Measurements from ENCODE around the gene SNX32. TPM values are rescaled to one million over a fixed set of nuclear protein-coding genes. Genes with fewer than 3 reads are reported as not detected.

Gene SNX32
- total RNA-seq, 1 donor from 2014 or later = not detected

DNA sequence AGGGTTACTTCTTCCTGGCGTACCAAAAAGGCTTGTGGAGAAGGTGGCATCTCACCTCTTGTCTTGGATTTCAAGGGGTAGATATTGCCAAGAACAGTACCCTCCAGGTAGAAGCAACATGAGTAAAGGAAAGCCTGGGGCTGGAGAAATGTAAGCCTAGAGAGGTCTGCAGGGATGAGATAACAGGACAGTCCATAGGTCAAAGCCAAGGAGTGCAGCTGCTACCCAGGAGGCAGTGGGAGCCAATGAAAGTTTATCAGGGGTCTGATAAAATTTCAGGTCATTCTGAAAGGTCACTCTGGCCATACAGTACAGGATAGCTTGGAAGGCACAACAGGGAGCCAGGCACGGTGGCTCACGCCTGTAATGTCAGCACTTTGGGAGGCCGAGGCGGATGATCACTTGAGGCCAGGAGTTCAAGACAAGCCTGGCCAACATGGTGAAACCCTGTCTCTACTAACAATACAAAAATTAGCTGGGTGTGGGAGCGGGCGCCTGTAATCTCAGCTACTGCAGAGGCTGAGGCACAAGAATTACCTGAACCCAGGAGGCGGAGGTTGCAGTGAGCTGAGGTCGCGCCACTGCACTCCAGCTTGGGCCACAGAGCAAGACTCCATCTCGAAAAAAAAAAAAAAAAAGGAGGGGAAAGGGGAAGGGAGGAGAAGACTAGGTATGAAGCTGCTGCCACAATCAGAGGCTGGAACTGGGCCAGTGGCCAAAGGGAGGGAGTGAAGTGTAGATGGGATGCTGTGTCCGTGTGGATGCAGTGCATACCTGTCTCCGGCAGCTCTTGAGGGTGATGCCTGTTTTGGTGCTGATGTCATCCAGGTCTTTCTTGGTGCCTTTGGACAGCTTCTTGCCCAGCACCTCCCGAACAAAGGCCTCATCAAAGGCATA is 53.3 kb downstream of the SNX32 start:
- Histone ChIP-seq H3K27me3 (no peaks in the 10 kb centered on the region), H3K9me3 (no peaks in the 10 kb centered on the region), H3K27ac (peak overlapping the region; percentile 98), H3K4me1 (peaks cover 11 to 16% of the 10 kb centered on the region in 2 donors), H3K36me3 (peaks cover 20 to 41% of the 10 kb centered on the region in 2 donors), H3K4me3 (peak overlapping the region; percentile 82 to 85)
- DNase-seq (ENCODE audit: low spot score in 2 of 2) = no peak
- intact Hi-C loops (cut with DNase I) = loop anchor here (5.0 kb wide), 2 partner anchors 115 to 180 kb away; partner anchors contain the start of genes BANF1 and EIF1AD
- TF ChIP-seq, protein P1, sequence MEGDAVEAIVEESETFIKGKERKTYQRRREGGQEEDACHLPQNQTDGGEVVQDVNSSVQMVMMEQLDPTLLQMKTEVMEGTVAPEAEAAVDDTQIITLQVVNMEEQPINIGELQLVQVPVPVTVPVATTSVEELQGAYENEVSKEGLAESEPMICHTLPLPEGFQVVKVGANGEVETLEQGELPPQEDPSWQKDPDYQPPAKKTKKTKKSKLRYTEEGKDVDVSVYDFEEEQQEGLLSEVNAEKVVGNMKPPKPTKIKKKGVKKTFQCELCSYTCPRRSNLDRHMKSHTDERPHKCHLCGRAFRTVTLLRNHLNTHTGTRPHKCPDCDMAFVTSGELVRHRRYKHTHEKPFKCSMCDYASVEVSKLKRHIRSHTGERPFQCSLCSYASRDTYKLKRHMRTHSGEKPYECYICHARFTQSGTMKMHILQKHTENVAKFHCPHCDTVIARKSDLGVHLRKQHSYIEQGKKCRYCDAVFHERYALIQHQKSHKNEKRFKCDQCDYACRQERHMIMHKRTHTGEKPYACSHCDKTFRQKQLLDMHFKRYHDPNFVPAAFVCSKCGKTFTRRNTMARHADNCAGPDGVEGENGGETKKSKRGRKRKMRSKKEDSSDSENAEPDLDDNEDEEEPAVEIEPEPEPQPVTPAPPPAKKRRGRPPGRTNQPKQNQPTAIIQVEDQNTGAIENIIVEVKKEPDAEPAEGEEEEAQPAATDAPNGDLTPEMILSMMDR (IDR thresholded peaks at IDR 0.05) = no peak

- TF ChIP-seq, protein P1 (IDR thresholded peaks at IDR 0.05) = no peak
- no peak for DNase-seq (ENCODE audit: low spot score in 2 of 2)
Measured at GRCh38 chr11:65887723-65888162, 54.0 kb downstream of the SNX32 start.

GRCh38 chr11:65888163-65888814 is 54.5 kb downstream of the SNX32 start, which contains the start of gene FIBP:
TSS of gene FIBP (minus strand) at chr11:65888471. CDS start at chr11:65888418, 53 bp downstream.
- peaks cover 10 to 31% of the 10 kb centered on the region in 2 donors for H3K36me3 ChIP-seq
- peaks cover 20 to 28% of the 10 kb centered on the region in 2 donors for H3K4me1 ChIP-seq
- peak within 1 kb of the TSS; percentile 82 to 85 for H3K4me3 ChIP-seq
- TF ChIP-seq, protein P1 (IDR thresholded peaks at IDR 0.05) = peak; percentile 84 to 98 (median 96)
- intact Hi-C loops (cut with DNase I) = loop anchor here (1.0 to 5.0 kb wide), 6 partner anchors 15 to 179 kb away; partner anchors contain the start of genes BANF1, C11orf68, DRAP1 and EIF1AD
- H3K9me3 ChIP-seq = no peaks in the 10 kb centered on the region
- no peaks in the 10 kb centered on the region for H3K27me3 ChIP-seq
- DNase-seq (ENCODE audit: low spot score in 2 of 2) = peak; percentile 90 to 99
- H3K27ac ChIP-seq = peak within 1 kb of the TSS; percentile 98

More at GRCh38 chr11:65887723-65888162, 54.0 kb downstream of the SNX32 start:
- Histone ChIP-seq H3K4me1 (peaks cover 15 to 23% of the 10 kb centered on the region in 2 donors), H3K4me3 (peak overlapping the region; percentile 82 to 85), H3K36me3 (peaks cover 13 to 36% of the 10 kb centered on the region in 2 donors), H3K27me3 (no peaks in the 10 kb centered on the region), H3K27ac (peak overlapping the region; percentile 98), H3K9me3 (no peaks in the 10 kb centered on the region)
- intact Hi-C loops (cut with DNase I) = loop anchor here (1.0 to 5.0 kb wide), 6 partner anchors 14 to 180 kb away; partner anchors contain the start of genes BANF1, C11orf68, DRAP1 and EIF1AD

GRCh38 chr11:65890324-65891218 is 56.8 kb downstream of the SNX32 start, which contains the start of gene CCDC85B:
TSS of gene CCDC85B (plus strand) at chr11:65890673. CDS start at chr11:65890784, 111 bp downstream.
- H3K9me3 ChIP-seq = no peaks in the 10 kb centered on the region
- peaks cover 0 to 15% of the 10 kb centered on the region in 2 donors for H3K36me3 ChIP-seq
- peak within 1 kb of the TSS; percentile 98 for H3K27ac ChIP-seq
- intact Hi-C loops (cut with DNase I) = loop anchor here (1.0 kb wide), 1 partner anchor 10 kb away; the partner anchor contains the start of gene FOSL1
- H3K27me3 ChIP-seq = no peaks in the 10 kb centered on the region
- H3K4me3 ChIP-seq = peak within 1 kb of the TSS; percentile 82 to 85
- peaks cover 20 to 34% of the 10 kb centered on the region in 2 donors for H3K4me1 ChIP-seq
- DNase-seq (ENCODE audit: low spot score in 2 of 2) = peak; percentile 98 to 100
- TF ChIP-seq, protein P1 (IDR thresholded peaks at IDR 0.05) = peak in 1 of 3 experiments; percentile 29
